ENCODE measurements around the gene PRKG1.

DNA sequence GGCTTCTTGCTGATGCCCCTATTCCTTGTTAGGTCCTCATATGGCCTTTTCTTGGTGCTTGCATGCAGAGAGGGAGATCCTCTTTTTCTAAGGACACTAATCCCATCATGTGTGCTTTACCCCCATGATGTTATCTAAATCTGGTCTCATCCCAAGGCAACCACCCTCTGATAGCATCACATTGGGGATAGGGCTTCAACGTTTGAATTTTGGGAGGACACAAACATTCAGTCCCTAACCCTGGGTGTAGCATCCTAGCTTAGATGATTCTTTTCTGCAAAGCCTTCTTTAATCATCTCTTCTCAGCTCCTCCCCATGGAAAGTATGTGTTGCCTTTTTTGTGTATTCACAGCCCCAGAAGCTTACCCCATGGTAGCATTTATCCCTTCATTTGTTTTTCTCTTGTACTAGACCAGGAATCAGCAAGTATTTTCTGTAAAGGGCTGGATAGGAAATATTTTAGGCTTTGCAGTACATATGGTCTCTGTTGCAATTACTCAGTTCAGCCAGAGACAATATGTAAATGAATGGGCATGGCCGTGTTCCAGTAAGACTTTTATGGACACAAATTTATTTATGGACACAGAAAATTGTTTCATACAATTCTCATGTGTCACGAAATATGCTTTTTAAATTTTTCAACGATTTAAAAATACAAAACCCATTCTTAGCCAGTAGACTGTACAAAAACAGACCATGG, 726.6 kb downstream of the PRKG1 start:
- TF ChIP-seq, protein P1, sequence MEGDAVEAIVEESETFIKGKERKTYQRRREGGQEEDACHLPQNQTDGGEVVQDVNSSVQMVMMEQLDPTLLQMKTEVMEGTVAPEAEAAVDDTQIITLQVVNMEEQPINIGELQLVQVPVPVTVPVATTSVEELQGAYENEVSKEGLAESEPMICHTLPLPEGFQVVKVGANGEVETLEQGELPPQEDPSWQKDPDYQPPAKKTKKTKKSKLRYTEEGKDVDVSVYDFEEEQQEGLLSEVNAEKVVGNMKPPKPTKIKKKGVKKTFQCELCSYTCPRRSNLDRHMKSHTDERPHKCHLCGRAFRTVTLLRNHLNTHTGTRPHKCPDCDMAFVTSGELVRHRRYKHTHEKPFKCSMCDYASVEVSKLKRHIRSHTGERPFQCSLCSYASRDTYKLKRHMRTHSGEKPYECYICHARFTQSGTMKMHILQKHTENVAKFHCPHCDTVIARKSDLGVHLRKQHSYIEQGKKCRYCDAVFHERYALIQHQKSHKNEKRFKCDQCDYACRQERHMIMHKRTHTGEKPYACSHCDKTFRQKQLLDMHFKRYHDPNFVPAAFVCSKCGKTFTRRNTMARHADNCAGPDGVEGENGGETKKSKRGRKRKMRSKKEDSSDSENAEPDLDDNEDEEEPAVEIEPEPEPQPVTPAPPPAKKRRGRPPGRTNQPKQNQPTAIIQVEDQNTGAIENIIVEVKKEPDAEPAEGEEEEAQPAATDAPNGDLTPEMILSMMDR (conservative IDR thresholded peaks at IDR 0.05; ENCODE audit: low read length): no peak
- TF ChIP-seq EZH2phosphoT487 (IDR thresholded peaks at IDR 0.05; ENCODE audit: borderline replicate concordance): no peak

Measured in Loucy (cell line).